NCI-H146 treated with DMSO at 0.1 percent for 48 hours (cell line): Measurements from ENCODE around the gene PSME1.

ENCODE experiments used
- DNase-seq: peaks from one replicate; lab custom pipeline; 2025; ENCODE audit not compliant: unreplicated experiment; lab: John Stamatoyannopoulos, UW

Gene PSME1

DNA sequence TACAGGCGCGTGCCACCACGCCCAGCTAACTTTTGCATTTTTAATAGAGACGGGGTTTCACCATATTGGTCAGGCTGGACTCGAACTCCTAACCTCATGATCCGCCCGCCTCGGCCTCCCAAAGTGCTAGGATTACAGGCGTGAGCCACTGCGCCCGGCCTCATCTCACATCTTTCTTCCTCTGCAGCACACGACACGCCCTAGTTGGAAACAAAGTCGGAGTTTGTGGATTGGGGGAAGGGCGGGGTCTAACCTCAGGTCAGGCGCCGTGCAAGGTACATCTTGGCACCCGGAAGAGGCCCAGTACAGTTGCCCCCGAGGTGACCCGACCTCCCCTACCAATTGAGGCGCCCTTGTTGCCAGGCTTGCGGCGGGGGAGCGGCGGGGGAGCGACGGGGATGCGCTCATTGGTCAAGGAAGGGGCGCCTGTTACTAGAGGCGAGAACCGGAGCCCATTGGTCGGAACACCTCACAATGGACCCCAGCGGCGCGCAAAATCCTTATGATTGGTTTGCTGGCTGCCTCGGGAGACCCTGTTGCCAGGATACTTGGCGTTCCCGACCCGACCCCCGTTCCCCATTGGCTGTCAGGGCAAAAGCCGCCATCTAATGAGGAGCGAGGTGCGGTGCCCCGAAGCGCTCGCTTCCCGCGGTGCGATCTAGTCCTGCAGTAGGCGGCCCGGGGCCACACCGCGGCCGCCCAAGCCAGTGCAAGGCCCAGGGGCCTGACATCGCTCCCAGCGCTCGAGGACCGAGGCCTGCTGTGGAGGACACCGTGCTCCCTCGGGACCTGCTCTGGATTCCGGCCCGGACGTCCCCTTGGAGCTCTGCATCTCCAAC, 35.6 kb downstream of the PSME1 start, which contains the start of gene REC8:
Gene REC8, plus strand, starts transcription at position 659 of the 839 bp plus-strand sequence. CDS start 473 bp downstream, outside the sequence.
- DNase-seq = no peak

DNA sequence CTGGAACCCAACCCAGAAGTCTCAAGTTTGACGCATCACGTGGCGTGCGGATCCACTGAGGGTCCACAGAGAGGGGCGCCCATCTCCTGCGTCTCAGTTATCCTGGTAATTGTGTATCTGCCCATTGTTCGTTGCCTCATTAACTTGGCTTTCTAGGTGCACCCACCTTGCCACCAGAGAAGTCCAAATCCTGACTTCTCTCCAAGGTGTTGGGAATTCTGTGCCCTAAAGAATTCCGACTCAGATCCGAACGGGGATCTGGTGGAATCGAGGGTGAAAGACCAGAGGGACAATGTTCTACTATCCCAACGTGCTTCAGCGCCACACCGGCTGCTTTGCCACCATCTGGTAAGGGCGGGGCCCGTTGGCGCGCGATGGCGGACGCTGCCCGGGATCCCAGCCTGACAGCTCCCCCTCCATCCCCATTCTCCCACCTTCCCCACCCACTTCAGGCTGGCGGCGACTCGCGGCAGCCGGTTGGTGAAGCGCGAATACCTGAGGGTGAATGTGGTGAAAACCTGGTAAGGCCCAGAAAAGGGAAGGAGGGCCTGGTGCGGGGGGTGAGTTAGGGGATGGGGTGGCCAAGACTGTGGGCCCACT, 36.4 kb downstream of the PSME1 start:
- DNase-seq = no peak

DNA sequence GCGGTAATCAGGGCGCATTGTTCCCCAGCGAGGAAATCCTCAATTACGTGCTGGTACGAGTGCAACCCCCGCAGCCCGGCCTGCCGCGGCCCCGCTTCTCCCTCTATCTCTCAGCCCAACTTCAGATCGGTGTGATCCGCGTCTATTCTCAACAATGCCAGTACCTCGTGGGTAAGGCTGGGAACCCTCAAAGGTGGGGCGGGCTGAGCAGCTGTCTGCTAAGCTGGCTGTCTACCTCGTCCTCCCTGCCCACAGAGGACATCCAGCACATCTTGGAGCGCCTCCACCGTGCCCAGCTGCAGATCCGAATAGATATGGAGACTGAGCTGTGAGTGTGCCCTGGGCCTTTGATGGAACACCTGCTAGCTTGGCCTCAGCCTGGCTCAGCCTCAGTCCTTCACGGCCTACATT, 36.9 kb downstream of the PSME1 start:
- DNase-seq = no peak

DNA sequence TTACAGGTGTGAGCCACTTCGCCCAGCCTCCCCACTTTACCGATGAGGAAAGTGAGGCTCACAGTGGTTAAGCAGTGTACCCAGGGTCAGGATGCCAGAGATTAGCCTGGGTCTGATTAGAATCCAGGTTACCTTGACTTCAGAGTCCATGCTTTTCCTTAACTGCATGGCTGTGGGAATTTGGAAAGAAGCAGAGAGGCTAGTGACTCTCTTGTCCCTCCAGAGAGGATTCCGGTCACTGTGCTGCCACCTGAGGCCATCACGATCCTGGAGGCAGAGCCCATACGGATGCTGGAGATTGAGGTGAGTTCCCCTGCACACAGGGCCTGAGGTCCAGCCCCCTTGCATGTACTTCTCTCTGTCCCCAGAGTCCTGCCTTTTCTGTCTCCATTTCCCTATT, 40.6 kb downstream of the PSME1 start:
- DNase-seq = no peak

DNA sequence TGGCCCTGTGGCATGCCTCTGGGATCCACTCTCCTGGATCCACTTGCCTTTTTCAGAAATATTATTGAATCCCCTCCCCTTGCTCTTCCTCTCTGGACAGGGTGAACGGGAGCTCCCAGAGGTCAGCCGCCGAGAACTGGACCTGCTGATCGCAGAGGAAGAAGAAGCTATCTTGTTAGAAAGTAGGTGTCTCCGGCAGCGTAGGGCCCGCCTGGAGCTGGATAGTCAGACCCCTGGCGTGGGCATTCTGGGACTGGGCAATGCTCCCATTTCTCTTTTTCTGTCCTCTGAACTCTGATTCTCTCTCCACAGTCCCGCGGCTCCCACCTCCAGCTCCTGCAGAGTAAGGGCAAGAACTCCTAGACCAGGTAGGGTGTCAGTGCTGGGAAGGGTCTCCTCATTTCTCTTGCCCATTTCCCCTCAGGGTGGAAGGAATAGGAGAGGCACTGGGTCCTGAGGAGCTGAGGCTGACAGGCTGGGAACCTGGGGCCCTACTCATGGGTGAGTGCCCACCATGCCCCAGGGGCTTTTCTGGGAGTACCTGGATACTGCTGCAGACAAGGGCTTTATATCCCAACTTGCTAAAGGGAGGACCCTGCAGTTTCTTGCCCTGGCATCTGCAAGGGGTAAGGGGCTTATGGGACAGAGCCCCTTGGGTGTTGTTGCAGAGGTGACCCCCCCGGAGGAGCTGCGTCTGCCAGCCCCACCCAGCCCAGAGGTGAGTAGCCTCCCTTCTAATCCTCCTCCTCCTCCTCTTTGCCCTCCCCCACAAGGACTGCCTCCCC, 41.2 kb downstream of the PSME1 start:
- DNase-seq = no peak

DNA sequence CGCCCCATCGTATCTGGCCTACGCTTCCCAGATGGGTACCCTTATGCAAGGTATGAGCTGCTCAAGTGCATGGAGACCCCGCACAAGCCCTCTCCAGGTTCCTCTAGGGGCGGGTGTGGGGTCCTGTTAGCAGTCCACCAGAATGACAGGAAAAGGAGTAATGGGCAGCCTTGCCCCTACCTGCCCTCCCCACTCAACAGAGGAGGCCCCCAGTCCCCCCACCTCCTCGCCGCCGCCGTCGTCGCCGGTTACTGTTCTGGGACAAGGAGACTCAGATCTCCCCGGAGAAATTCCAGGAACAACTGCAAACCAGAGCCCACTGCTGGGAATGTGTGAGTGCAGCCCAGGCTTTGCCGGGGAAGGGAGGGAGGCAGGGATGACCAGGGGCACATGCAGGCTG, 41.9 kb downstream of the PSME1 start:
- DNase-seq = no peak

DNA sequence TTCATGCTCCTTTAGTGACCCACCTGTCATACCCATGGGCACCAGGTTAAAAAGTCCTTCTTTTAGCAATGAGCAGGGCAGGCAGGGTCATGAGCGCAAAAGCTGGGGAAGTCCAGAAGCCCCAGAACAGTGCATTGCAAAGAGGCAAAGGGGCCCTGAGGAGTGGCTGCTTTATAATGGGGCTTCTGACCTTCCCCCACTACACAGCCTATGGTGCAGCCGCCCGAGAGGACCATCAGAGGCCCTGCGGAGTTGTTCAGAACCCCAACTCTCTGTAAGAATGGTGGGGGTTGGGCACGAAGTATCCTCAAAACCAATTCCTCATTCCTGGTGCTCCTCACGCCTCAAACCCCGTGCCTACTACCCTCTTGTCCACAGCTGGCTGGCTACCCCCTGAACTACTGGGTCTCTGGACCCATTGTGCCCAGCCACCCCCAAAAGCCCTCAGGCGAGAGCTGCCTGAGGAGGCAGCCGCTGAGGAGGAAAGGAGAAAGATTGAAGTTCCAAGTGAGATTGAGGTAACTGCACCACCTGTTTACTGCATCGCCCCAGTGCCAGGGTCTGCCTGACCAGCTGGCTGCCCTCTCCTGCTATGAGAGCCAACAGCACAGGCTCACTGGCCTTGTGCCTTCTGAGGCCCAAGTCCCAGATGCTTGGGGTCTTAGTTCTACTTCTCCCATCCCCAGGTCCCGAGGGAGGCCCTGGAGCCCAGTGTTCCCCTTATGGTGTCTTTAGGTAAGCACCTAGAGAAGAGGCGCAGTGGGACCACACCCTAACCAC, 42.6 kb downstream of the PSME1 start:
- DNase-seq = no peak

DNA sequence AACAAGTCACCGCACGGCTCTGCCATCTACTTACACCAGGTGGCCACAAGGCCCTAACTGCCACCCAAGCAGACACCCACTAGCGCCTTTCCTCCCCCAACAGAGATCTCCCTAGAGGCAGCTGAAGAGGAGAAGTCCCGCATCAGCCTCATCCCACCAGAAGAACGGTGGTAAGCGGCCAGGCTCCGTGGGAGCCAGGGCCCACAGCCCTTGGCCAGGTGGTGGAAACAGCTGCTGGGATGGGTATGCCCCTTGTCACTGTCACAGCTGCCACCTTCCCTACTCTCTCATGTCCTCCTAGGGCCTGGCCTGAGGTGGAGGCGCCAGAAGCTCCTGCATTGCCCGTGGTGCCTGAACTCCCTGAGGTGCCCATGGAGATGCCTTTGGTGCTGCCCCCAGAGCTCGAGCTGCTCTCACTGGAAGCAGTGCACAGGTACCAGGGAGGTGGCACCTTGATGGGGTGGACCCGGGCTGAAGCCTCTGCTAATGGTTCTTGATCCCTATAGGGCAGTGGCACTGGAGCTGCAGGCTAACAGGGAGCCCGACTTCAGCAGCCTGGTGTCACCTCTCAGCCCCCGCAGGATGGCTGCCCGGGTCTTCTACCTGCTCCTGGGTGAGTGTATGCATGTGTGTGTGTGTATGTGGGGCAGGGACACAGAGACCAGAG, 43.4 kb downstream of the PSME1 start:
- no peak for DNase-seq

DNA sequence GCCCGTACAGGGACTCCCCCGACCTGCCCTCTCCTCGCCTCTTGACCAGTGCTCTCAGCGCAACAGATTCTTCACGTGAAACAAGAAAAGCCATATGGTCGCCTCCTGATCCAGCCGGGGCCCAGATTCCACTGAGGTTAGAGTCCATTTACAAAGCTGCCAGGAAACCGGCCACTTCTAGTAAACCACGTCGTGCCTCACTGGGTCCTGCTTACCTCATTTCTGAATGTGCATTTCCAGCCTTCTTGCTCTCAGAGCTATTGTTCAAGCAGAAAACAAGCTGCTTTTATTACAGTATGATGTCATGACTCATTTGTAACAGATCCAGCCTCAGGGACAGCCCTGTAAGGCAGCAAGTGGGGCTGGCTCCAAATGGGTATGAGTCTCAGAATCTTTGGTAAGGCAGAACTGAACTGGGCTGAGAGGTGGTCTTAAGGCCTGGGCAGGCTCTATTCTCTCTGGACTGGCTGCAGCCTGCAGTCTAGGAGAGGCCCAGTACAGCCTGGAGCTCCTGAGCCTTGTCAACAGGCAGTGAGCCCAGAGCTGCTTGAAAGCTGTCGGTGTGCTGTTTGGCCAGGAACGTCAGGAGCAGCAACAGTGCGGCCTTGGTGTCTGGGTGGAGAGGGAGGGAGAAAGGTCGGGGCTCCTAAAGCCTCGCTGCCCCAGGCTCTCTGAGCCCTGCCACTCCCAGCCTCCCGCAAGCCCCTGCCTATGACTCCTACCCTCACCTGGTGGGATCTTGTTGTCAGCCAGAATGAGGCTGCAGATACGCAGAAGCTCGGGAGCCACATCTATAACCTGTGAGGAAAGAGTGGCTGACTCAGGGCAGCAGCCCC, 44.2 kb downstream of the PSME1 start:
- no peak for DNase-seq

DNA sequence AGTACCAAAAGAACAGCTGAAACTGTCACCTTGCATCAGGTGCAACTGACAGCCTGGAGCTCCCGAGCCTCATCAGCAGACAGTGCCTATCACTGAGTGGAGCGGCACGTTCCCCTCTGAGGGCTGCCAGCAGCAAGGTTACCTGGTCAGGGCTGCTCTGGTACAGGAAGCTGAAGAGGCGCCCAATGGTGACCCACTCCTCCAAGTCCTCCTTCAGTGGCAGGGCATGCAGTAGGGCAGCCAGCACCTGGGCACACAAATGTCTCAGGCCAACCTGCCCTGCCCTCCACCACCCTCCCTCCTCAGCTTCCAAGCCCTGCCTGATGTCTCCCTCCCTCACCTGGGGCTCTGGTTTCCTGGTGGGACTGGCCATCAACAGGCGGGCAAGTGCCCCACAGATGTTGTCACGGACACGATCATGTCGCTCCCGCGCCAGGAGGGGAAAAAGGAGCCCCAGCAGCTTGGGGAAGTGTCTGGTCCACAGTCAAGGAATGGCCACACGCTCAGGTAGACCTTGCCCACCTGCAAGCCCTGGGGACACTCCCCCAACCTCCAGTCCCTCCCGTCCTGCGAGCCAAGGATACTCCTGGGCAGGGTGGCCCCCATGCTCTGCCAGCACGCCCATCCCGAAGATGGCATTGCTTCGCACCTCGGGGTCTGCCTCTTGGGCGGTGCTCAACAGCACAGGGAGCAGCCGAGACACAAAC, 45.5 kb downstream of the PSME1 start:
- no peak for DNase-seq

DNA sequence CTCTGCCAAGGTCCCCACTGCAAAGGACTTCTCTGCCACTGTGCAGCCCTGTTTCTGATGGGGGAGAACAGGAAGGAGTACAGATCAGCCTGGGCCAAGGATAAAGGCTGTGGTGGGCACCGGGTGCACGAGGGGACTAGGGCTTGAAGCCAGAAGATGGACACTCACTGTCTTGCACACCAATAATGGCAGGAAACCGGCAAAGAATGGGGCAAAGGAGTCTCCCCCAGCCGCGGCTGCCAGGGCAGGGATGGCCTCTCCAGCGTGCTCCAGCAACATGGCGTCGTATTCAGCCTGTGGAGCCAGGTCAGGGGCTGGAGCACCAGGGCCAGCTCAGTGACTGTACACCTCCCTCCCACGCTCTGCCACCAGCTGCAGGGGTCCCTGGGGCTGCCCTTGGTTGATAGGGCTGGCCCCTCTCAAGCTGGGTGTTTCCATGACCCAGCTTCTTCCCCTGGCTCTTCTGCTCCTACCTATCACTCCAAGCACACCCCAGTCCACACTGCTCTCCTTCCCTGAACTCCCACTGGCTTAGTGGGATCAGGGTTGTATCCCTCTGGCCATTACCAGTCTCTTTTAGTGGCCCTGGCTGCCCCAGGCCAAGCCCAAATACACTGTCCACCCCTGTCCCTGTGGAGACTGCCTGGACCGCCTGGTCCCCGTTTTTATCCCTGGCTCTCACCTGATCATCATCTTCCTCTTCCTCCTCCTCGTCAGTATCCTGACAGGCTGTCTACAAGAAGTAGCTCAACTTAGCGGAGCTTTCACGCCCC, 46.3 kb downstream of the PSME1 start:
- DNase-seq = no peak

DNA sequence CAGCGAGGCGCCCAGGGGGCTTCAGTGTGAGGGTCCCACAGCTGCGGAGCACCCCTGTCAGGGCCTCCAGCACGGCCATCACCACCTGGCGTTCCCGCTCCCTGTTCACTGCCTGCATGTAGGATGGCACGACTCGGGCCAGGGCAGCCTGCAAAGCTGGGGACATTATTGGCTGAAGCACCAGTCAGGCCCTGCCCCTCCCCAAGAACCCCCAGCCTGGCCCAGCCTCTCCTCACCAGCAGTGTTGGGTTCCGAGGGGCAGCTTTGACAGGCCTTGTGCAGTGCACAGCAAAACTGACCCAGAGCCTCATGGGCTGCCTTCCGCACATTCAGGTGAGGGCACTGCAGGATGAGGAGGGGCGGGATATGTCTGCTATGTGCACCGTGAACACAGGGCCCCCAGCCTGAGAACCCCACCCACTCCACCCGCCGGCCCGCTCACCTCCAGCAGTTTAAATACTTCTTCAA, 47.1 kb downstream of the PSME1 start:
- no peak for DNase-seq

DNA sequence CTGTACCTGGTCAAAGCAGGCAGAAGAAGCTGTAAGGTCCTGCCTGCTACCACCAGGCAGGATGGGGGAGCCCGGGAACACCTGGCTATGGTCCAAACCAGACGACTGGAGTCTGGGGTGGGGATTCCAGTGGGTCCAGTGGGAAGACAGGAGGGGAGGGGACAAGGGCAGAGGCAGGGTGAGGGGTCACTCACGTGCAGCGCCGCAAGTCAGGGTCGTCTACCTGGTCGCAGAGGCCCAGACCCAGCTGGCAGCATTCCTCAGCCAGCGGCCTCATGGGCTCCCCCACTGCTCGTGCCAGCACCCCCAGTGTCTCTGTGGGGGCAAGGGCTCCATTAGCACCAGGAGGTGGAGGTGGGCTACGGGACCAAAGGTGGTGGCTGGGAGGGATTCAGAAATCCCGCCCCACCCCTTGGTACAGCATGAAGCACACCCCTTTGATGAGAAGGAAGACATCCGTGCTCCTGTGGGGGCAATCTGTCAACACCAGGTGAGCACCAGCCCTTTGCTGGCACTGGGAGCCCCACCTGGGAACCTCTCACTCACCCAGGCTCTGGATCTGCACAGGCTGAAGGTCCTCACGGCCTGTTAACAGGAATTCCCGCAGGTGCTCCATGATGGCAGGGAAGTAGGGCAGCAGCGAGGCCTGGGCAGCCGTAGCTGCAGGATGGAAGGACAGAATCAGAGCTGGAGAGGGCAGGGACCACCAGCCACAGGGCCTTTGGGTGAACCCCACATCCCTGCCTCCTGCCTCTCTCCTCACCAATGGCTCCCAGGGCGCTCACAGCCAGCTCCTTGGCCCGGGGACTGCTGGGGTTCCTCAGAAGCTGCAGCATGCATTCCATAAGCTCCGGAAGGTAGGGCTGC, 48.3 kb downstream of the PSME1 start:
- no peak for DNase-seq

DNA sequence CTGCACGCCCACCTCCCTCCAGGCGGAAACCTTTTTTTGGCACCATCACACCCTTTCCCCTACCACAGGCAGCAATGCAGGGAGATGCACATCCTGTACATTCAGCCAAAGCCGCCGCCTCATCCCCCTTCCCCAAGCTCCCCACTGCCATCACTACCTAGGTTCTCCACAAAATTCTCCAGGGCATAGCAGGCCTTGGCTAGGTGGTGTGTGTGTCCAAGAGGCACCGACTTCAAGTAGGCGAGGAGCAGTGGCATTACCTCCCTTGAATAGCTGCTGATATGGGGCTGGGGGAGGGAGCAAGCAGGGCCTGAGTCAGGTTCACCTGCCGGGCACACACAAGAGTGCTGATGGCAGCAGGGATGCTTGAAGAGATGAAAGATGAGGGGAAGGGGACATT, 49.0 kb downstream of the PSME1 start:
- no peak for DNase-seq

DNA sequence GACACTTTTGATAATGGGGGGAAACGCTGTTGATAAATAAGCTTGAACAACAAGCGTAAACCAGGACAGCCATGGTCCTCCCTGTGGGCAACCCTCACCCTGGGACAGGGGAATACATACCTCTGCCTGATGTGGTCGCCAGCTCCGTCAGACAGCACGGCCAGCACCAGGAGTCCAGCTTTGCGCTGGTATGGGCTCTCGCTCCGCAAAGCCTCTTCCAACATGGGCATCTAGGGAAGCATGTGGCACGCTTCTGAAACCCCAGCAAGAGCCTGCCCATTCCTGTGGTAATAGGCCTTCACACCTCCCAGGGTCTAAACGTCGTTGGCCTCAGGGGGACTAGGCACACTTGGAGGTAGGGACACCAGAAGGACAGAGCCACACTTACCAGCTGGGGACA, 49.7 kb downstream of the PSME1 start:
- no peak for DNase-seq

DNA sequence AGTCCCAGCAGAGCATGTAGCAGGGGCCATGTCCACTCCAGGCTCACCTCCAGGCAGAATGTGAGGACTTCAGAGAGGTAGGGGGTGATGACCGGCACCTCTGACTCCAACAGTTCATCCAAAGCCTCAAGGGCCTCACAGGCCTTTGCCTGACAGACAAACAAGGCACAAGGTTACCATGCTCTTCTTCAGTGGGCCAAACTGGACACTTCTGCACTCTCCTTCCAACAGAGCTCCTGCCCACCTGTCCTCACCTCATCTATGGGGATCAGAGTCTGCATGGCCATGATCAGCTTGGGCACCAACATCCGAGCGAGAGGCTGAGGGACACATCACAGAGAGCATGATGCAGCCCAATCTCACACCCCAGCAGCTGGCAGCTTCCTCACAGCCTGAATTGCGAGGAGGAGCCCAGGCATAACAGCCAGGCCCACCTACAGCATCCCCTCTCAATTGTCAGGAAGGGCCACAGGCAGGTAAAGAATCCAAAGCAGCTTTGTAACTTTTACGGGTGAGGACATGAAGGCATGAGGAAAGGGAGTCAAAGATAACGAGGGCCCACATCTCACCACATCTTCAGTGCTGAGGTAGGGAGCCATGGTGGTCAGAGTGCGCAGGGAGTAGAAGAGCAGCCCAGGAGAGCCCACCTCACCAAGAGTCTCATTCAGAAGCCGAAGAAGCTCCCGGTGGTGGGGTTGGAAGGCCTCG, 51.0 kb downstream of the PSME1 start:
- DNase-seq = no peak

DNA sequence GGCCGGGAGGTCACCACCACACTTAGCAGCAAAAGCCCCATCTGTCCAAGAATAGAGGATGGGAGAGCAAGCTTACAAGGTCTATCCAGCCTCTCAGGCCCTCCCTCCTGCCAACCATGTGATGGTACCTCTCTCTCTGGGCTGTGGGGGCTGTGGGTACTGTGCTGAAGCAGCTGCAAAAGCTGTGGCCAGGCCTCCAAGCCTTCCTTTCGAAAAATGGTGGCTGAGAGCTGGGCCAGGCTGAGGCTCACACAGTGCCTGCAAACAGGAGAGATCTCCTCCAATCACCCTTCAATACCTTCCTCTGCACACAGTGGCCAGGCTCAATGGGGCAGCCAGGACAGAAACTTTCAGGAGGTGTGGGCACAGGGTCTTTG, 51.5 kb downstream of the PSME1 start:
- no peak for DNase-seq
